Myocyte (in vitro differentiated cells): ENCODE data around the gene CREB5. TPM values are rescaled to one million over a fixed set of nuclear protein-coding genes. Genes with fewer than 3 reads are reported as not detected.

Experiments used
- DNase-seq: peaks from one replicate; pipeline ENCODE4 v3.0.0-alpha.2; 2012; ENCODE audit warnings: low read depth
- total RNA-seq: library from RNA; depleted of rRNA; stranded (reverse); fragments of >200 nt; gene quantifications from 2 replicates; pipeline ENCODE4 v1.2.3, GENCODE V29; 2014

Gene CREB5
- total RNA-seq, 1 donor from 2014 or later = 3.7 TPM

DNA sequence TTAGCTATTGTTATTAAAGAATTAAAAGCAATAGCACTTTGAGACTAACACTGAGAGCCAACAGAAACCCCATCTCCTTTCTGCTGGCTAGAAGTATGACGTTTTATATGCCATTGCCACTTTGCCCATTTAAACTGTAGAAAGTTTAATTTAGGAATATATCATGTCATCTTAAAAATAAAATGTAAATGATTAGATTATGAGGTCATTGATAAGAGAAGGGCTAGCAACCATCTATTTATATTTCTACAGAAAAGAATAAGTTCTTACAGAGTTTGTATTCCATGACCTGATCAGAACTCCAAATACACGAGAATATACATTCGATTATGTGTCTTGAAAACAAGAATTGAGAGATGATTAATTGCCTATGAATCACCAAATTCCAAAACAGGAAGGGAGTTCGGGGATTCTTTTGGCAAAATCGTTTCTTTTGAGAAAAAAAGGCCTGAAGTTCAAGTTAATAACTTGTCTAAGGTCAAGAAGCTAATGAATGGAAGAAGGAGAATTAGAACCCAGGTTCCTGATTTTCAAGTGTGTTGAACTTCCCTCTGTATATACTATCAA lies 318.9 kb downstream of the CREB5 start:
- no peak for DNase-seq

DNA sequence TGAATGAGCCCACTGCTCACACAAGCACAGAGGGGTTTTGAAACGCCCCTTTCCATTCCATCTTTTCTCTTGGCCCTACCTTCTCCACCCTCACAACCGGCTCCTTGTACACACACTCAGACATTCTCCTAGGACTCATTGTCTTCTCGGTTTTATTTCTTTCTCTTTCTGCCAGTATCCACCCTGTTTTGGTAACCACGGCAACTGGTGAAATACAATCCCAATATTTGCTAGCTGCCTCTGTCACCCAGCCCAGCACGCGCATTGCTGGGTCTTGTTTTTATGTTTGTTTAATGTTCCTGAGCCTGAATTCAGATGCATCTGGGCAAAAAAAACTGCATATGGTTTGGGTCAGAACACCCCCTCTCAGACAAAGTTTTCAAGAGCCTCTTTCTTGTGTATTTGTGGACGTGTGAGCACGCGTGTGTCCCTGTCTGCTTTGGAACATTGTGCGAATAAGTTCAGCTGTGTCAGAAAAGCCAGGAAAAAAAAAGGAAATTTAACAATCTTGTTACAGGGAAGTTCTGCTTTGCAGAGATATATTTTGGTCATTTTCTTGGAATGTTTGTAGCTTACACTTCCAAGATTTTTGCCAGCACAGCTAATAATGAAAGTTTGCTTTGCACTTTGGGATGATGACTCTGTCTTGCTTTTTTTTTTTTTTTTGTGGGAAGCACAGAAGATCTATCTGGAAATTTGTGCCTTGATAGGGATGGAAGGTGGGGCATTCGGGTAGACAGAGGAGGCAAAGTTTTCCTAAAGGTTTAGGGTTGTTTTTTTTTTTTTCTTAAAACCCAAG lies 320.0 kb downstream of the CREB5 start:
- DNase-seq = peak; percentile 76

DNA sequence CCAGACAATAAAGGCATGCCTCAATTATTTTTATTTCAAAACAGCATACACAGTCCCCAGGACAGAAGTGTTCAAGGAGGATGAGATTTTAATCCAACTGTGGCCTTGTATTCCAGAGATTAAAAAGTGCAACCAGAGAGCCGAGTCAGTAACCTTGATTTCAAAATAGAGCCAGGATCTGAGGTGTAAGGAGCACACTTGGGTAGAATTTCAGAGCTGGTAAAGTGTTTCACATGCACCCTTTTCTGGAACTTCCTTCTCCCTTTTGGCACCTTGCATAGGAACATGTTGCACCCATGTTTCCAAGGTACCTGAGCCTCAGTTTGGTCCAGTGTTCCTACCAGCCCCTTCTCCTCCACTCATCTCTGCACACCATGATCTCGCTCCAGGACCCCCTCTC lies 320.7 kb downstream of the CREB5 start:
- no peak for DNase-seq

DNA sequence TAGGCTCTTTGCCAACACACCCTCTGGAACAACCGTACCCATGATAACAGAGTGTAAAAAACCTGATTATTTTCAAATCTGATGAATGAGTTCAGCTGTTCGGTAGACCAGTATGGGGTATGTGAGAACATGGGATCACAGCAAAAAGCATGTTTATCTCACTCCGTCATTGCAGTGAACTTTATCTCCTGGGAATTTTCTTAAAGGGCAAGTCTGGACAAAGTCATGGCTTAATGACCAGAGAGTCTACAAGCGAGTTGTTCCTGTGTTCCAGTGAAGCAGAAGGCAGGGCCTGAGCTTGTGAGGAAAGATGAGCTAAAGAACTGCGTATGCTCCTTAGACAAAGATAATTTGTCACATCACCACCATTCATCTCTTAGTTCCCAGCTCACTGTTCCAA lies 326.1 kb downstream of the CREB5 start:
- DNase-seq = peak; percentile 42

DNA sequence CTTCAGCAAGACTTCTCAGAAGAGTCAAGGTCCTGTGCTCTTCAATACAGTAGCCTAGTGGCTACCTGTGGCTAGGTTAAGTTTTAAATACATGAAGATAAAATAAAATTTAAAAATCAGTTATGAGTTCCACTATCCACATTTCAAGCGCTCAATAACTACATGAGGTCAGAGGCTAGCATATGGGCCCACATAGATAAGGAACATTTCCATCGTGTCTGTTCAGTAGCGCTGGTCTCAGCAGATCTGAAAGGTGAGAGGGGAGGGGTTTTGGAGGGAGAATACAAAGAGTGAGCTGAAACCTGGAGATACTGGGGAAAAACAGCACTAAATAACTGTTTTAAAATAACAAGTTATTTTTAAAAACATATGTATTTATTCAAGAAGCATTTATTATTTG lies 326.8 kb downstream of the CREB5 start:
- DNase-seq = no peak

DNA sequence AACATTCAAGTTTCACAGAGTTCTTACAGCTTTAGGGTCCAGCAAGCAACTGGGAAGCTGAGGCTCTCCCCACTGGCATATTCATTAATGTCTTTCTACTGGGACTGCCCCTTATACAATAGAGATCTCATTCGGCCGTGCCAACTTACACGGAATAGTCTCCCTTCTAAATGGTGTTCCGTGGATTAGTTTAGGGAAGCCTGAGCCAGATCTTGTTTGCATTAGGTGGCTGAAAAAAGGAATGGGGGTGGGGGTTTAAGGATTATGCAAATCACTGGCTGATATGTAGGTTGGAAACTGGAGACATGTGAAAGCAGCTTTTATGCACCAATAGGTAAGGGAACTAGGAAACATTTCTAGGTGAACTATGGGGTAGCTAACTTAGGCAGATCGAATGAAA lies 327.5 kb downstream of the CREB5 start:
- no peak for DNase-seq

DNA sequence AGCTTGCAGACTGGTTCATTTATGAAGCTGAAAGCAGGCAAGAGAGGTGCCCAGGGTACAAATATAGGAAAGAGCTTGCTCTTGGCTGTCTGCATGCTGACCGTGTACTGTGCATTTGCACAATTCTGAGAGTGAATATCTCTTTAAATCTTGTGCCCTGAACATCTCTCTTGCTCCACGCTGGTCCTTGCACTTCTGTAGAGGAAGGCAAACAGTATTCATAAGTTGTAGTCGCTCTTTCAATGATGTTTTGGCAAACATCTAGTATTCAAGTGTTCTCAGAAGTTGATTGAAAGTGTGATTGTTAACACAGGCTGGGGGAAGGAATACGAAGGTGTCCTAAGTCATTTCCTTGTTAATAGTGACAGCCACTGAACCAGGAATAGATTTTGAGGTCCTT lies 332.6 kb downstream of the CREB5 start:
- DNase-seq = no peak

DNA sequence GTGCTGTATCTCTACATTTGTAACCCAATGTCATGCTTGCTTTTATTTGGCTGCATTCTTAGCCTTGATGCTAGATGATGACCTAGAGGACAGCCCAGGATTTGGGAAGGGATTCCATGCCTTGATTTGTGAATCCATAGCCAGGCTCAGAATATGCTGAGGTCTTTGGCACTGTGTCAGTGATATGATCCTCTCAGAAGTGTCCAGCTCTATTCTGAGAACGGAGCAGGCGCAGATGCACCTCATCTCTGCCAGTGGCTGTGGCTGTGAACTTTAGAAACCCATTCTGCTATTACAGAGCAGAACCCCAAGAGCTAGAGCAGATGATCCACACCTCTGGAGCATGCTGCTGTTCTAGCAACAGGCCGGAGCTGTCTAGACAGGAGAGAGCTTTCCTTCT lies 333.0 kb downstream of the CREB5 start:
- DNase-seq = peak; percentile 34

DNA sequence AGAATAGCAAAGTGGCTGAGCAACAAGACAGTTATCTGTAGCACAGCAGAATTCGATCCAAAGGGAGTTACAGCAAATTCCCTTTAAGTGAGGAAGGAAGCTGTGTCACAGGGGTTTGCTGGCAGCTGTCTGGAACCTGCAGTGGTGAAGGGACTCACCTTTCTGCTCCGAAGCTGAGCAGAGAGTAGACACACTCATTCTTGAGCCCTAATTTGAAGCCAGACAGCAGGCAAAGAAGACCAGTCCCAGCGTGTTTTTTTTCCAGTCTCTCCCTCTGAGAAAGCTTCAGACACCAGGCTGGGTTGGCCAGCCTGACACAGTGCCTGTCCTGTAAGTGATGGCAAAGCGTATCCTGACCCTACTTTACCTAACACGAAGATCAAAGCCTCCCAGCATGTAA lies 335.1 kb downstream of the CREB5 start:
- no peak for DNase-seq

DNA sequence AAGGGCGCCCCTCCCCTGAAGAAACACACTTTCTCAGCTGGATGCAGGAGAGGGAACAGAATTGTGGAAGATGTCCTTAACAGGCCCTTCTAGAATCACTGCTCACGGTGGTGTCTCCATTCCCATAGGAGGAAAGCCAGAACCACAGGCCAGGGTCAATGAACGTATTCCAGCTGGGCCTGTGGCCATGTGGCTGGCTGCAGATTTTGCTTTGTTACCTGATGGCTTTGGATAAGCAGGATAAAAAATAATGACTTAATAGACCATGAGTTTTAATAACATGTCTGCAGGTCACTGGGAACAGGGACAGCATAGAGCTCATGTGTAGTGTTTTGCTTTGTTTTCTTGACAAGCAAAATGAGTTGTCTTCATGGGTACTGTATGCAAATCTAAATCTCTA lies 335.5 kb downstream of the CREB5 start:
- no peak for DNase-seq

DNA sequence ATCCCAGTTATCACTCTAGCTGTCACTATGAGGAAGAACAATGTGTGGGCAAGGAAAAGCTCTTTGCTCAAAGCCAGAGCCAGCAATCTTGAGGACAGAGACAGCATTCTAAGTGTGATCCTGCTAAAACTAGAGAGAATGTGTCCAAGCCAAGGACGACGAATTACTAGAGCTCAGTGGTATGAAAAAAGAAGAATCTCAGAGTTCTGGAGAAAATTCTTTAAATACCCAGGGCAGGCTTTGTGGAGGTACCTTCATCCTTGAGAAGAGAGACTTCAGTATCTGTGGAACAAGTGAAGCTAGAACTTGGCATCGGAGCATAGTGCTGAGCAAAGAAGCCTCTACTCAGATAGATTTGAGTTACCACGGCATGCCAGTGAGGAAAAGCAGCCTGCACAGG lies 336.0 kb downstream of the CREB5 start:
- DNase-seq = no peak

DNA sequence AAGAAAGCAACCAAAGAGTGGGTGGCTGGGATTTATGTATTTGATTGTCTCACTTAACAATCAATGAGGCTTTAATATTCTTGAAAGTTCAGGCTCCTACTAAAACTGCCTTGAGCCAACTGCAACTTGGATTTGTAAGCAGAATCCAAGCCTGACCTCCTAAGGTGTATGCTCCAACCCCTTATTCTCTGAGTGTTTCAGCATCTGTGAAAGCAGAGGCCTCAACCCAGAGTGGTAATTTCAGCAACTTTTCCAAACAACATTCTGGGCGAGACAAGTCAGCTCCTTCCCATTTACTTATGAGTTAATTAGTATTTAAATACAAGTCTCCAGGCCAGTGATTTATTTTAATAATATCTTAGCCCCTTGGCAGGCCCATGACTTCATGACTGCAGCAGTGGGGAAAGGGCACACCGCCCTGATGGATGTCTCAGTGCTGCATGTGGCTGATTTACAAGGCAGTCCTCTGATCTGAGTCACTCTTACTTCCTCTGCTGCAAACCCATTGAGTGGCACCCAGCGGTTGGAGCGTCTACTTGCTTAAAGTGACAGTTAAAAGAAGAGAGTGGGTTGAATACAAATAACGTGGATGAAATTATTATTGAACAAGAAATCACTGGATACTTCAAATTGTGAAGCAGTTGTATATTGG lies 336.7 kb downstream of the CREB5 start:
- peak; percentile 85 for DNase-seq

DNA sequence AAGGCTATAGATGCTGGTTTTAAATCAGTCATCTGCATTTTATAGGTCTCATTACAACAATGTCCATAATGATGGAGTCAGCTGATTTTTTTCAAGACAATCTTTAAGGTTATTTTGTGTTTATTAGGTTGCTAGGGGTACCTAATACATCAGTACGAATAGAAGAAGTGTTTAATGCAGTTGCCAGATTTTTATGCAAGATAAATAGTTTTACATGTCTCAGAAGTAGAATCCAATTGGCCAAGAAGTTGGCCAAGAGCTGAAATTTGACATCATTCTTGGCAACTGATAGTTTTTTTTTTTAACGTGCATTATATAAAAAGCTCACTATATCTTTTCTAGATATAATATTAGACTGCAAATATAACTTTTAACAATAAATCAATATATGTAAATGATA lies 337.3 kb downstream of the CREB5 start:
- DNase-seq = no peak

DNA sequence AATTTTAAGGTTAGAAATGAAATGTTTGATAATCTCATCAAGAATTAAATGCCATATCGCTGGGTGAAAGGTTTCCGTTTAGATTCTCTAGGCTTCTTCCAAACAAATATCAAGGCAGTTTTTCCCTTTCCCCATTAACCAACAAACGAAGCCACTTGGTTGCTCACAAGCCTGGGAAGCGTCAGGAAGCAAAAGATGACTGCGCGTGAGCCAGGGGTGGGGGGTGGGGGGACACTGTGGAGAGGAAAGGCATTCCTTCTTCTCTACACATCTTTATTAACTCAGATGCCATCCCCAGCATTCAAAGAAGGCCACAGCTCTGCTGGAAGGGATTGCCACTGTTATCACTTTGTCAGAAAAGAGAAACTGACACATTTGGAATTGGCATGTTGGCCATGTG lies 338.7 kb downstream of the CREB5 start:
- DNase-seq = no peak

DNA sequence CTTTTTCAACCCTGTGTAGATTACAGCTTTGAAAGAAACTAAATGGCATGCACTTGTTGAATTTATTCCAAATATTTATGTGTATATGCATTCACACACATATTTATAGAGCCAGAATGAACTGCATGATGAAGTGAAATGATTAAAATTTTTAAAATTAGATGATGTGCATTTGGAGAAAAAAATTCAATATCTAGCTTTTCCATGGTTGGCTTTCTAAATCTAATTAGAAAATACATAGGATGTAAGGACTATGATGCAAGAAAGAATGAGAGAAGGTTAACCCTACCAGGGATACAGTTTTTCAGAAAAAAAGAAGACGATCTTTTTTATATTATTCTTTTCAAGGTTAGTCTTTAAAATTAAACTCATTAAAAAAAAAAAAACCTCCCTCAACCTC lies 341.3 kb downstream of the CREB5 start:
- DNase-seq = no peak

DNA sequence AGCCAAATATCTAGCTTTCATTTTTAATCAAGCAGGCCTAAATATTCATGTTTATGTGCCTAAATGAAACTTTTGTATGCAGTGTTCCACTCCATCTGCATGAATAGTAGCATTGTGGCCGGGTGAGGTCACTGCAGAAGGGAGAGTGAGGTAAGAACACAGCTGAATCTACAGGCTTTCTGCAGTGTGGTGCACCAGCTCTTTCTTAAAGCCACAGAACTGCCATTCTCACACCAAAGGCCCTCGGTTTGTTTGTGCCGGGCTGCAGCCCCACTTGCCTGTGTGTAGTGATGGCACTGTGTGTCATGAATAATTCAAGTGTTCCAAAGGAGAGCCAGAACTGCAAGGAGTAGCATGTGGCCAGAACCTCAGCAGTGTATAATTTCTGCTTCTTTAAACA lies 341.7 kb downstream of the CREB5 start:
- DNase-seq = peak; percentile 78

DNA sequence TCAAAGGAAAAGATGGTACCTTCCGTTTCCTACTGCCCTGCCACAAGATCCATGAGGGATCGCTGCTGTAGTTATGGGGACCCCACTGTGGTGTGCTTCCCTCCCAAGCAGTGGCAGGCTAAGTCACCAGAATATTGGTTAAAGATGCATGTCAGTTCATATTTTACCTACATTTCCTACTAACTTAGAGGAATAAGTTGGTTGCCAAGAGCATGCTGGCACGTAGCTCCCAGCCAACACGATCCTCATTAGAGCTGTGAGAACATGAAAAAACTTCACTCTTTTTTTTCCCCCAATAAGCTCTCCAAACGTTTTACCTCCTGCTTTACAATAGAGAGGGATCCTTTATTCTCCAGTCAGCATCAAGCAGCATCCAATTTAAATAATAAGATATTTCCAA lies 342.1 kb downstream of the CREB5 start:
- DNase-seq = no peak

DNA sequence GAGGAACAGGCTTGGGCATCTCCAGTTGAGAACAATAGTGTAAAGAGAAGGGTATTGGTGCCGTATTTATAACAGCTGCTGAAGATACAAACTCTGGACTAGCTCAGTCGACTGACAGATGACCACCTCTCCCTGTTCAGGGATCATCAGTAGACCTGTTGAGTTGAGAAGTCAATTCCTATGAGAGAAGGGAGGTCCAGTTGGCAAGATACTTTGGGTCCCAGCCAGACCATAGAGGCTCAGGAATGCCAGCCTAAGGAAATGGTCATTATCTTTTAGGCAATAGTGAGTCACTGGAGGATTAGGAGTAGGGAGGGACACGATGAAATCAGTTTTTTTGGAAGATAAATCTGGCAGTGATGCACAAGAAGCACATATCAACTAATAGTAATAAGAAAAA lies 342.9 kb downstream of the CREB5 start:
- peak; percentile 66 for DNase-seq

DNA sequence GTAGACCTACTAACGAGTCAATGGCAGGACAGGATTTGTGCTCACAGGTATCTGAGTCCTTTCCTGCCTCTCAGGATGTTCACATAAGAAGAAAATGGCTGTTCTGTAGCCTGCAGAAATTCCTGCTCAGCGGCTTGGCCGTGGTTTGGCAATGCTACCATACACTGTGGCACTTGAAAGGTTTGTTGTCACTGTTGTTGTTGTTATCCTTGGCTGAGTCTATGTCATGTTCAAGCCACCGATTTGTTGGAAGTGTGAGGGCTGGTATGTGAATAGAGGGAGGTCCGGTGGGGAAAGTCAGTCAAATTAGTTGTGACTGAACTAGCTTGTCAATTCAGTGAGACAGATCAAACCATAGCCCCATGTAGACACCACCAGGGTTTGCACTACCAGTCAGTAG lies 345.9 kb downstream of the CREB5 start:
- DNase-seq = no peak

DNA sequence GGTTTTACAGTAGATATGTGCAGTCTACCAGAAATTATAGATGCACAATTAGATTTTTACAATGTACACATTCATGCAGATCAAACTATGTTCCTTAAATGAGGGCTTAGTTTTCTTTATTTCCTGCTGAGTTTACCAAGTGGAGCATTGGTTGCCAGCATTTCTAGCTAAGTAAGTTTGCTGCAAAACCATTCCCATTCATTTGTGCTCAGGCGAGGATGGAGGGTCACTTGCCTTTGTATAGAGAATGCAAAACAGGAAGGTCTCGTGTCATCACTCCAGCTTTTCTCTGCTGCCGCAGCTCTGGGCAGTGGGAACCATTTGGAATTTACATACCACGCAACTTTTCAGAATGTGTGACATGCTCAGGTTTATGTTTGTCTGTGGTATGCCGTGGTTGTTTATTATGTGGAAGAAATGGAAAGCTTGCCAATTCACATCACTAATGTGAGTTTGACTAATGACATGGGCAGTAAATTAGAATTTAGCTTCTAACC lies 347.2 kb downstream of the CREB5 start:
- no peak for DNase-seq

DNA sequence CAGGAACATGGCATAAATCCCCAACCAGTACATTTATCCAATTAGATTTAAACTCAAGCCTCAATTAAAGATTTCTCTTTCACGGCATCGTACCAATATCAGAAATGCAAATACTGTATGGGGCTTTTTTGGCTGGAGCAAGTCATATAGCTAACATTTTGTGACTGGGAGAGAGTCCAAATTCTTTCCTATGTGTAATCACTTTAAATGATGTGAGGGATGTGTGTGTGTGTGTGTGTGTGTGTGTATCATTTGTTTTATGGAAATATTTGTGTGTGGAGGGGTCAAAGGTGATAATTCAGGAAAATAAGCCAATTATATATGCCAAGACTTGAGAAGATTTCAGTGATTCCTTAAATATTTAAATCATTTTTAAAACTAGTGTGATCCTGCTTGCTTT lies 349.2 kb downstream of the CREB5 start:
- no peak for DNase-seq

DNA sequence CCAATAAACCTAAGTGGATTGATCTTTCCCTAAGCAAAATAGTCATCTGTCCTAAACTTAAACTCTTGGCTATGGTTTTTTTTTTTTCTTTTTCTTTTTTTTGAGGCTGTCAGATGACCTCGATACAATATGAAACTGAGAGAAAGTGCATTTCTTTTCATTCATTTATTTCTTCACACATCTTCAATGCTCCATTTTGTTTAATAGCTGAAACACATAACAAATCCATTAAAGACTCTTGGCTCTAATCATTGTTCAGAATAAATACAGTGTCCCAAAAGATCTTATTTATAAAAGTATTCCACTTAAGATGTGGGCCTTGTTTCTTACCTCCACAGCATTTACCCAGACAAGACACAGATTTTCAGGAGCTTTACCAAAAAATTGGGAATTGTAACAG lies 350.3 kb downstream of the CREB5 start:
- no peak for DNase-seq

DNA sequence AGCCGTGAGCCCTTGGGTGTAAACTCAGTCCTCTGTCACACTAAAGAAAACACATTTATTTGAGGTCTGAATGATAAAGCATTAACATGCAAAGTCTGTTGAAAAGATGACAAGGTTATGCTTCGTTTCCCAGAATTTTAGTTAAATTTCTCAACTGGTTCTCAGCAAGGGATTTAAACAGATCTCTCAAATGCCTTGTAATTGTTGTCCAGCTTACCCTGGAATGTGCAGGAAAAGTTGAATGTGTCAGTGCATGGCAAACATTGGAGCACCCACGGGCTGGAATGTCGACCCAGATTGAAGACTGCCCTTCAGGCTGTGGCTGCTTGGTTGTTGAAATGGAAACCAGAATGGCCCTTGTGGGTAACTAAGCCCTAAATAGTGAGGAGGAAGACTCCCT lies 354.0 kb downstream of the CREB5 start:
- DNase-seq = no peak
